ENCODE measurements around the gene SIRT7. TPM values are rescaled to one million over a fixed set of nuclear protein-coding genes. Genes with fewer than 3 reads are reported as not detected.

Gene SIRT7
- total RNA-seq, 3 donors from 2014 or later (not counting 1 experiment from before 2014, with no cell fraction given): 75.8 to 102 (median 94.9) TPM

- Mint-ChIP-seq H3K9me3 (no peaks in the 10 kb centered on the region), H3K27ac (no peak overlapping the region), H3K36me3 (no peaks in the 10 kb centered on the region), H3K4me3 (no peak overlapping the region), H3K27me3 (ENCODE audit: low read depth in 2 of 2) (peaks cover 14 to 26% of the 10 kb centered on the region in 2 donors), H3K4me1 (no peaks in the 10 kb centered on the region)
- intact Hi-C loops (cut with micrococcal nuclease): loop anchor here (5.0 kb wide), 1 partner anchor 73 kb away; the partner anchor contains the start of gene DCXR
- DNase-seq (no peak), ATAC-seq (no peak)
- Histone ChIP-seq H3K4me3 (ENCODE audit: low read length) (no peak overlapping the region), H3K36me3 (ENCODE audit: control insufficient read depth, insufficient read depth, low read length) (no peaks in the 10 kb centered on the region), H3K4me1 (ENCODE audit: control insufficient read depth, insufficient read depth, low read length) (peaks cover 44% of the 10 kb centered on the region), H3K27me3 (ENCODE audit: control insufficient read depth, insufficient read depth, low read length) (peaks cover 19% of the 10 kb centered on the region), H3K9me3 (ENCODE audit: control insufficient read depth, insufficient read depth, low read length) (no peaks in the 10 kb centered on the region), H3K27ac (ENCODE audit: low read length) (no peak overlapping the region)
- 87% methylated on average over 22 of the region's 22 CpGs for WGBS (ENCODE audit: insufficient coverage)
- TF ChIP-seq, protein P1, sequence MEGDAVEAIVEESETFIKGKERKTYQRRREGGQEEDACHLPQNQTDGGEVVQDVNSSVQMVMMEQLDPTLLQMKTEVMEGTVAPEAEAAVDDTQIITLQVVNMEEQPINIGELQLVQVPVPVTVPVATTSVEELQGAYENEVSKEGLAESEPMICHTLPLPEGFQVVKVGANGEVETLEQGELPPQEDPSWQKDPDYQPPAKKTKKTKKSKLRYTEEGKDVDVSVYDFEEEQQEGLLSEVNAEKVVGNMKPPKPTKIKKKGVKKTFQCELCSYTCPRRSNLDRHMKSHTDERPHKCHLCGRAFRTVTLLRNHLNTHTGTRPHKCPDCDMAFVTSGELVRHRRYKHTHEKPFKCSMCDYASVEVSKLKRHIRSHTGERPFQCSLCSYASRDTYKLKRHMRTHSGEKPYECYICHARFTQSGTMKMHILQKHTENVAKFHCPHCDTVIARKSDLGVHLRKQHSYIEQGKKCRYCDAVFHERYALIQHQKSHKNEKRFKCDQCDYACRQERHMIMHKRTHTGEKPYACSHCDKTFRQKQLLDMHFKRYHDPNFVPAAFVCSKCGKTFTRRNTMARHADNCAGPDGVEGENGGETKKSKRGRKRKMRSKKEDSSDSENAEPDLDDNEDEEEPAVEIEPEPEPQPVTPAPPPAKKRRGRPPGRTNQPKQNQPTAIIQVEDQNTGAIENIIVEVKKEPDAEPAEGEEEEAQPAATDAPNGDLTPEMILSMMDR (IDR thresholded peaks at IDR 0.05): no peak
Measured at GRCh38 chr17:81964081-81964849, 46.3 kb upstream of the SIRT7 start.

- H3K27me3 Mint-ChIP-seq (ENCODE audit: low read depth in 2 of 2): peaks cover 24 to 33% of the 10 kb centered on the region in 2 donors
- no peaks in the 10 kb centered on the region for H3K4me1 Mint-ChIP-seq
- intact Hi-C loops (cut with micrococcal nuclease): loop anchor here (5.0 kb wide), 1 partner anchor 75 kb away; the partner anchor contains the start of gene DCXR
- H3K27me3 ChIP-seq (ENCODE audit: control insufficient read depth, insufficient read depth, low read length): peaks cover 27% of the 10 kb centered on the region
- TF ChIP-seq, protein P1 (IDR thresholded peaks at IDR 0.05): no peak
- no peaks in the 10 kb centered on the region for H3K9me3 ChIP-seq (ENCODE audit: control insufficient read depth, insufficient read depth, low read length)
- peak overlapping the region; percentile 52 for H3K4me3 Mint-ChIP-seq
- H3K9me3 Mint-ChIP-seq: no peaks in the 10 kb centered on the region
- no peak overlapping the region for H3K27ac Mint-ChIP-seq
- ATAC-seq (no peak), DNase-seq (no peak)
- 89% methylated on average over 37 of the region's 37 CpGs for WGBS (ENCODE audit: insufficient coverage)
- no peak overlapping the region for H3K27ac ChIP-seq (ENCODE audit: low read length)
- H3K36me3 ChIP-seq (ENCODE audit: control insufficient read depth, insufficient read depth, low read length): no peaks in the 10 kb centered on the region
- peaks cover 37% of the 10 kb centered on the region for H3K4me1 ChIP-seq (ENCODE audit: control insufficient read depth, insufficient read depth, low read length)
- no peaks in the 10 kb centered on the region for H3K36me3 Mint-ChIP-seq
- H3K4me3 ChIP-seq (ENCODE audit: low read length): no peak overlapping the region
Measured at GRCh38 chr17:81962499-81963441, 44.8 kb upstream of the SIRT7 start.

DNA sequence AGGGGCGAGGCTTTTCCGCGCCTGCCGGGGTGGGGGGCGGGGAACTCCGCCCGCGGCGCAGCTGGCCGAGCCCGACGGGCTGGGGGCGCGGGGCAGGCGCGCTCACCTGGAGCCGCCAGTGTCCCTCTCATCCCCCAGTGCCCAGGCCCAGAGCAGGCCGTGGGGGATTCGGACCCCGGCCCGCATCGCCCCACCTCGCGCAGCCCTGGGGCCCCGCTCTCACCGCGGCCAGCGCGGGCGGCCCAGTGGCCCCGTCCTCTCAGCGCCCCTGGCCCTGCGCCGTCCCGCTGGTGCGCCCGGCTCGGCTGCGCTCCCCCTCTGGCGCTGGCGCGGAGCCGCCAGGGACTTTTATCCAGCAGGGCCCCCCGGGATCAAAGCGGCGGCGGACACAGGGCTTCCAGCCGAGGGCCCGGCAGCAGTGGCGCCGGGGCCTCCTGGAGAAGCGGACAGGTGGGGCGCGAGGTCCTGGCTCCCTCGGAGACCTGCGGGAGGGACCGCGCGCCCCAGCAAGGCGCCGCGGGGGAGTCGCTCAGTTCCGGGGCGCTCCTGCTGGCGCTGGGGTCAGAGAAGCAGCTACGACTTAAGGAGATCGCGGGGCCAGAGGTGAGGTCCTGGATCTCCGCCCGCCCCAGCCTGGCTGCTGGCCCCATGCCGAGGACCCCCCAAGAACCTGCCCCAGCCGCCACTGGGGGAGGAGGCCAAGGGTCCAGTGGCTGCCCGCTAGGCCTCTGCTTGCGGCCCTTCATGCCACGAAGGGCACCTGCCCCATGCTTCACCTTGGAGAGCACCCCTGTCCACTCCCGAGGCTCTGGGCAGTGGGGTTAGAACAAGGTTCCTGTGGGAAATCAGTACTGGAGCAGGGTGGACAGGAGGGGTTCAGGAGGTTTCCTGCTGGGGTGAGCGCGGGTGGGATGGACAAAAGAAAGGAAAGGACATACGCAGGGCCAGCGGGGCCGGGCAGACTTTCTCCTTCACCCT is 43.8 kb upstream of the SIRT7 start:
- H3K9me3 Mint-ChIP-seq: no peaks in the 10 kb centered on the region

More for the DNA sequence above, 43.8 kb upstream of the SIRT7 start:
- DNase-seq: no peak
- Histone ChIP-seq H3K4me3 (ENCODE audit: low read length) (no peak overlapping the region), H3K27me3 (ENCODE audit: control insufficient read depth, insufficient read depth, low read length) (peaks cover 27% of the 10 kb centered on the region), H3K9me3 (ENCODE audit: control insufficient read depth, insufficient read depth, low read length) (no peaks in the 10 kb centered on the region), H3K27ac (ENCODE audit: low read length) (no peak overlapping the region), H3K36me3 (ENCODE audit: control insufficient read depth, insufficient read depth, low read length) (no peaks in the 10 kb centered on the region), H3K4me1 (ENCODE audit: control insufficient read depth, insufficient read depth, low read length) (peaks cover 28% of the 10 kb centered on the region)
- no peak for ATAC-seq
- Mint-ChIP-seq H3K27me3 (ENCODE audit: low read depth in 2 of 2) (peaks cover 24 to 33% of the 10 kb centered on the region in 2 donors), H3K4me1 (no peaks in the 10 kb centered on the region), H3K4me3 (peak overlapping the region; percentile 52), H3K27ac (no peak overlapping the region), H3K36me3 (no peaks in the 10 kb centered on the region)
- TF ChIP-seq, protein P1 (IDR thresholded peaks at IDR 0.05): no peak
- intact Hi-C loops (cut with micrococcal nuclease): loop anchor here (5.0 kb wide), 1 partner anchor 75 kb away; the partner anchor contains the start of gene DCXR
- WGBS (ENCODE audit: insufficient coverage): 25% methylated on average over 82 of the region's 82 CpGs
